ENCODE results near the gene ODF2. TPM values are rescaled to one million over a fixed set of nuclear protein-coding genes. Genes with fewer than 3 reads are reported as not detected.
A peak's percentile ranks its signal among the peaks of the same experiment; 100 is the strongest.

Gene ODF2
- total and polyA plus RNA-seq, 2 of the 13 experiments (the other 11 are each of a cell fraction or from before 2014, with no cell fraction given): 9.8 to 31.3 TPM

DNA sequence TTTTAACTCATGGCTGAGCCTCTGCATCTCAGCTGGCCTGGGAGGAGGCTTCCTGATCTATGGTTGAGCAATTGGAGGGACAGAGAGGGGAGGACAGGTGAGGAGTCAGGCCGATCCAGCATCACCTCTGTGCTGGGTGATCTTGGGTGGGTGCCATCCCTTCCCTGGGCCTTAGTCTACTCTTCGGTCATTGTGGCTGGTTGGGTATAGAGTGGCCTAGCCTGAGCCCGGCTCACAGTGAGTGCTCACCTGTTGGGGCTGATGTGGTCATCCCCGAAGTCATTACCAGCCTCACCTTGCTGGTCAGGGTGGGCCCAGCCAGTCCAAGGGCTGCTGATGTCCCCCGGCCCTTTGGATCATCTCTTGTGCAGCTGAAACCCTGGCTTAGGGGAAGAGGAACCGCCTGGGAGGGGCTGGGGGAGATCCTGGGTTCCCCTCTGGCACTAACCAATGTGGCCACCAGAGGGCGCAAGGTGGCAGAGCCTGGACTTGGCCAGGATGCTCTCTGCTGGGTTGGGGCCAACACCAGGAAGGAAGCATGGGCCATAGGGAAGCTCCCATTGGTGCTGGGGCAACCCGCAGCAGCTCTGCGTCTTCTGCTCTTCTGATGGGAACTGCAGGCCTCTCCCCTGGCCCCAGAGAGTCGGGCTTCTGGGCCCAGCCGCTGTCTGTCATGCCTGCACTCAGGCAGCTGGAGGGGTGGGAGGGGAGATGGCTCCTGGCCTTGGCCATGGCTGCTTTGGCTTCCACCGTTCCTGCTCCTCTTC lies 17.3 kb upstream of the ODF2 start (continued):
- TF ChIP-seq ZNF414 (CRISPR knock-in tag; IDR thresholded peaks at IDR 0.05): no peak
- no peak for TF ChIP-seq ZNF775 (CRISPR knock-in tag; IDR thresholded peaks at IDR 0.05; ENCODE audit: borderline replicate concordance)
- no peak for TF ChIP-seq NFE2 (CRISPR knock-in tag; IDR thresholded peaks at IDR 0.05)
- no peak for TF ChIP-seq NFYC (CRISPR knock-in tag; IDR thresholded peaks at IDR 0.05)
- no peak for TF ChIP-seq POGK (CRISPR knock-in tag; conservative IDR thresholded peaks at IDR 0.05)
- TF ChIP-seq MLLT10 (CRISPR knock-in tag; IDR thresholded peaks at IDR 0.05): no peak
- TF ChIP-seq ZNF350 (CRISPR knock-in tag; IDR thresholded peaks at IDR 0.05; ENCODE audit: borderline replicate concordance, low read depth): peak; percentile 65; the same call in 1 of the 2 replicates
- no peak for TF ChIP-seq SETDB1 (CRISPR knock-in tag; IDR thresholded peaks at IDR 0.05; ENCODE audit: borderline replicate concordance)
- TF ChIP-seq ZSCAN9 (CRISPR knock-in tag; IDR thresholded peaks at IDR 0.05; ENCODE audit: borderline replicate concordance): no peak
- no peak for TF ChIP-seq ZNF121 (CRISPR knock-in tag; IDR thresholded peaks at IDR 0.05)
- no peak for TF ChIP-seq KLF15 (CRISPR knock-in tag; IDR thresholded peaks at IDR 0.05; ENCODE audit: borderline replicate concordance)
- TF ChIP-seq AGO1 (IDR thresholded peaks at IDR 0.05; ENCODE audit: low read depth, low read length, poor library complexity, severe bottlenecking): peak; percentile 36
- no peak for TF ChIP-seq NFAT5 (CRISPR knock-in tag; IDR thresholded peaks at IDR 0.05)
- no peak for TF ChIP-seq ZNF484 (CRISPR knock-in tag; IDR thresholded peaks at IDR 0.05; ENCODE audit: borderline replicate concordance, low read depth)
- TF ChIP-seq BRF2 (CRISPR knock-in tag; IDR thresholded peaks at IDR 0.05): no peak
- TF ChIP-seq ZNF230 (CRISPR knock-in tag; IDR thresholded peaks at IDR 0.05): 0 out of 2 replicates have a peak, but pooled peaks have one; percentile 41
- TF ChIP-seq ZNF337 (CRISPR knock-in tag; IDR thresholded peaks at IDR 0.05; ENCODE audit: borderline replicate concordance, low read depth): no peak
- peak; percentile 68; the same call in 1 of the 2 replicates for TF ChIP-seq ZNF124 (CRISPR knock-in tag; IDR thresholded peaks at IDR 0.05)
- no peak for TF ChIP-seq ZNF383 (CRISPR knock-in tag; IDR thresholded peaks at IDR 0.05; ENCODE audit: borderline replicate concordance)

All from HepG2 (cell line).